Ectodermal cell (in vitro differentiated cells): ENCODE data around the gene MOG.

ENCODE experiments used
- H3K27ac ChIP-seq: 2 replicates; pipeline ENCODE4 v1.7.0; 2013; ENCODE audit warnings: mild to moderate bottlenecking, low read depth, low read length; ENCODE audit not compliant: insufficient read depth, poor library complexity, severe bottlenecking
- H3K27me3 ChIP-seq: 2 replicates; pipeline ENCODE4 v1.7.0; 2013; ENCODE audit warnings: mild to moderate bottlenecking, low read length; ENCODE audit not compliant: insufficient read depth, control insufficient read depth, poor library complexity, severe bottlenecking
- H3K36me3 ChIP-seq: one replicate; pipeline ENCODE4 v1.7.0; 2013; ENCODE audit warnings: low read length; ENCODE audit not compliant: control insufficient read depth, insufficient read depth
- H3K4me1 ChIP-seq: one replicate; pipeline ENCODE4 v1.7.0; 2013; ENCODE audit warnings: low read length; ENCODE audit not compliant: control insufficient read depth, insufficient read depth
- H3K4me3 ChIP-seq: 2 replicates; pipeline ENCODE4 v1.7.0; 2013; ENCODE audit warnings: low read depth, low read length, control low read depth; ENCODE audit not compliant: insufficient read depth
- H3K9me3 ChIP-seq: 2 replicates; pipeline ENCODE4 v1.7.0; 2013; ENCODE audit warnings: mild to moderate bottlenecking, low read length, moderate library complexity; ENCODE audit not compliant: control insufficient read depth
- WGBS, 2 experiments: methylation state at CpG; one replicate each; pipeline ENCODE4 v1.1.7; 2013; ENCODE audit warnings: missing lambda C conversion rate in 2 of 2; 5-methylcytosine and 5-hydroxymethylcytosine counted together

Gene MOG

GRCh38 chr6:29674008-29674407 lies 17.1 kb downstream of the MOG start:
- Histone ChIP-seq H3K36me3 (no peaks in the 10 kb centered on the region), H3K4me1 (no peaks in the 10 kb centered on the region), H3K27ac (no peak overlapping the region), H3K27me3 (no peaks in the 10 kb centered on the region), H3K4me3 (no peak overlapping the region), H3K9me3 (no peaks in the 10 kb centered on the region)
- 93 to 98% methylated on average over 3 to 5 of the region's 5 CpGs for WGBS, 2 experiments

DNA sequence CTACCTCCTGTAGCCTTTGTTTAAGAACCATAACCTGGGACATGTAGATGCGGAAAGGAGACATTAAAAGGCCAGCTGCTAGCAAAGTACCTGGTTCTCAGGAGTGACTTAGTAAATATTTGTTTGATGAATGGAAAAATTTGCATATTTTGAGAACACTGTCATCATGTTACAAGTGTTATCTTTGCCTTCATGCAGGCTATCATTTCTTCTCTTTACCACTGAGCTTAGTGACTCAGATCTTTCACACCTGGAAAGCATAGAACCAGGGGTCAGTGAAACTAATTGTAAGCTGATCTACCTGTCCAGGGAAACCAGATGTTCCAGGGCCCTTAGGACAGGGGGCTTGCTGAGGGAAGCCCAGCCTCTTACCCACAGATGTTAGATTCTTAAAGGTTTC lies 18.7 kb downstream of the MOG start:
- Histone ChIP-seq H3K4me3 (no peak overlapping the region), H3K36me3 (no peaks in the 10 kb centered on the region), H3K9me3 (no peaks in the 10 kb centered on the region), H3K27me3 (no peaks in the 10 kb centered on the region), H3K27ac (no peak overlapping the region), H3K4me1 (no peaks in the 10 kb centered on the region)
- 91 to 95% methylated on average over 1 of the region's 1 CpG for WGBS, 2 experiments

DNA sequence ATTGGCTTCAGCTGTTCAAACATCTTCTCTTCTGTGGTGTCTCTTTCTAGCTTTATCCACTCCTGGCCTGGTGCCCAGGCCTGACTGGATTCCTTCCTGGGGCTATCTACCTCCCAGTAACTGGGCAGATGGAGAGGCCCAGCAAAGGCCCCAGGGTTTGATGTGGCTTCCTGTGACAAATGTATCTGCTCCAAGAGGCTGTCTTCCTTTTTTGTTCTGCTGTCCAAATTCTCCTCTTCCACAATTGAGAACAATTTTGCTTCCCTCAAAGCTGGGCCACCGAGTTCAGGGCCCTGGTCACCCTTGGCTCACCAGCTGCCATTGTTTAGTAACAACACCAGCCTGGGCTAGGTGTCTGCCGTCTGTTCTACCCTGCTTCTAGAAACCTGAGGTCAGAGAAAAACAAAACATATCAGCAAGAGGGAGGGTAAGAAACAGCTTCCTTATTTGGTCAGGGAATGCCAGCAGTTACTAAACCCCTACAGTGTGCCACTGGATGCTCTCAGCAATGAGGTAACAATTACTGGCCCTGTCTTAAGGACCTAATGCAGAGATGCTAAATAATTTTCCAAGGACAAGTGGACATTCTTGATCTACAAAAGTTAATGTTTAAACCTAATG lies 20.2 kb downstream of the MOG start:
- H3K27me3 ChIP-seq: no peaks in the 10 kb centered on the region
- H3K4me1 ChIP-seq: no peaks in the 10 kb centered on the region
- no peak overlapping the region for H3K27ac ChIP-seq
- no peaks in the 10 kb centered on the region for H3K9me3 ChIP-seq
- WGBS, 2 experiments: 55 to 64% methylated on average over 2 of the region's 2 CpGs
- H3K4me3 ChIP-seq: no peak overlapping the region
- no peaks in the 10 kb centered on the region for H3K36me3 ChIP-seq

GRCh38 chr6:29678114-29678513 lies 21.2 kb downstream of the MOG start:
- Histone ChIP-seq H3K27ac (no peak overlapping the region), H3K9me3 (no peaks in the 10 kb centered on the region), H3K4me1 (no peaks in the 10 kb centered on the region), H3K36me3 (no peaks in the 10 kb centered on the region), H3K27me3 (no peaks in the 10 kb centered on the region), H3K4me3 (no peak overlapping the region)
- WGBS, 2 experiments: 79 to 92% methylated on average over 4 to 5 of the region's 5 CpGs

GRCh38 chr6:29679962-29680361 lies 23.1 kb downstream of the MOG start:
- no peaks in the 10 kb centered on the region for H3K27me3 ChIP-seq
- H3K4me3 ChIP-seq: no peak overlapping the region
- 91 to 94% methylated on average over 13 of the region's 13 CpGs for WGBS, 2 experiments
- H3K36me3 ChIP-seq: no peaks in the 10 kb centered on the region
- H3K4me1 ChIP-seq: no peaks in the 10 kb centered on the region
- no peaks in the 10 kb centered on the region for H3K9me3 ChIP-seq
- H3K27ac ChIP-seq: no peak overlapping the region

DNA sequence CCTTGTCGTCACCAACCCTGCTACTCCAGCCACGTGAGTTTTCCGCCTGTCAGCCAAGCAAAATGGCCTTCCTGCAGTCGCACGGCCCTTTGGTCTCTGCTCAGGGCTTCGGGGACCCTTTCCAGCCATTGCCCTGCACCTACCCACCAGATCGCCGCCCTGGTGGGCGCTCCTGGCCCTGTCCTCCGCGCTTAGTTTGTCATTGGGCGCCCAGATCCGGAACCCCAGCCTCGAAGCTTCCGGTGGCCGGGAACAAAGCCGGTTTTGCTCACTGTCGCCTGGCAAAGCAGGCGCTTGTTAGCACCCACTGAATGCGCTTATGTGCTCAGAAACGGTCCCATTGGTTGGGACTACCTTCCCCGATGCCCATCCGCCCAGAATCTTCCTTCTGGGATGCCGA lies 23.5 kb downstream of the MOG start:
- H3K4me1 ChIP-seq: no peaks in the 10 kb centered on the region
- H3K27me3 ChIP-seq: no peaks in the 10 kb centered on the region
- 96 to 97% methylated on average over 24 of the region's 24 CpGs for WGBS, 2 experiments
- no peaks in the 10 kb centered on the region for H3K36me3 ChIP-seq
- H3K9me3 ChIP-seq: no peaks in the 10 kb centered on the region
- H3K27ac ChIP-seq: no peak overlapping the region
- no peak overlapping the region for H3K4me3 ChIP-seq

DNA sequence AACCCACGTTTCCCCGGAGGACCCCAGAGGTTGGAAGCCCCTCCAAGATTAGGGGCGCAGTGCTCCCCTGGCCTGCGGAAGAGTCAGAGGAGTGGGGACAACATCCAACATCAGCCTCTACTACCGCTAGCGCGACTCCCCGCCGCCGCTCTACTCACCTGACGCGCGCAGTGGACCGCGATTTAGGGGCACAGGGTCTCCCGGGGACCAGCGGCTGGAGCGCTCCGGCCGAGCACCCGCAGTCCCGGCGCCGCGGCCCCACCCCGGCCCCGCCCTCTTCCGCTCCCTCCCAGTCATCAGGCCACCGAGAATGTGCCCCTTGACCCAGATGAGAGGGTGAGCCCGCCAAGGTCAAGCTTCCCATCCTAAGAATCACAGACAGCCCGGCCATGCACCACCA lies 24.0 kb downstream of the MOG start, which contains the start of gene ZFP57:
Gene ZFP57, minus strand, starts transcription at position 249 of the 400 bp plus-strand sequence. CDS start 4,149 bp downstream, outside the sequence.
- no peak within 1 kb of the TSS for H3K4me3 ChIP-seq
- H3K4me1 ChIP-seq: no peaks in the 10 kb centered on the region
- H3K36me3 ChIP-seq: no peaks in the 10 kb centered on the region
- no peaks in the 10 kb centered on the region for H3K27me3 ChIP-seq
- no peaks in the 10 kb centered on the region for H3K9me3 ChIP-seq
- 96% methylated on average over 31 of the region's 31 CpGs for WGBS, 2 experiments
- no peak within 1 kb of the TSS for H3K27ac ChIP-seq

DNA sequence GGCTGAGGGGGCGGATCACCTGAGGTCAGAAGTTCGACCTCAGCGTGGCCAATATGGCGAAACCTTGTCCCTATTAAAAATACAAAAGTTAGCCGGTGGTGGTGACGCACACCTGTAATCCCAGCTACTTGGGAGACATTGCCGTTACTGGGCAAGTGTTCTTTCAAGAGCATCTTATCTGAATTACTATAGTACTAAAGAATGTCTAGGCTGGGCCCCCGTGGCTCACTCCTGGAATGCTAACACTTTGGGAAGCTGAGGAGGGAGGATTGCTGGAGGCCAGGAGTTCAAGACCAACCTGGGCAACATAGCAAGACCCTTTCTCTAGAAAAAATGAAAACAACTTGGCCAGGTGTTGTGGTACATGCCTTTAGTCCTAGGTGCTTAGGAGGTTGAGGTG lies 24.9 kb downstream of the MOG start:
- no peak overlapping the region for H3K27ac ChIP-seq
- no peaks in the 10 kb centered on the region for H3K4me1 ChIP-seq
- WGBS, 2 experiments: 91 to 96% methylated on average over 8 of the region's 8 CpGs
- H3K9me3 ChIP-seq: no peaks in the 10 kb centered on the region
- no peak overlapping the region for H3K4me3 ChIP-seq
- no peaks in the 10 kb centered on the region for H3K36me3 ChIP-seq
- no peaks in the 10 kb centered on the region for H3K27me3 ChIP-seq

- 72 to 74% methylated on average over 15 of the region's 15 CpGs for WGBS, 2 experiments
- H3K9me3 ChIP-seq: no peaks in the 10 kb centered on the region
- H3K4me1 ChIP-seq: no peaks in the 10 kb centered on the region
- H3K27ac ChIP-seq: no peak overlapping the region
- H3K27me3 ChIP-seq: no peaks in the 10 kb centered on the region
- H3K36me3 ChIP-seq: no peaks in the 10 kb centered on the region
- no peak overlapping the region for H3K4me3 ChIP-seq
Measured at GRCh38 chr6:29685718-29686326, 28.9 kb downstream of the MOG start.

GRCh38 chr6:29694637-29695036 lies 37.7 kb downstream of the MOG start:
- WGBS, 2 experiments: 80 to 94% methylated on average over 3 of the region's 3 CpGs
- no peak overlapping the region for H3K27ac ChIP-seq
- no peaks in the 10 kb centered on the region for H3K36me3 ChIP-seq
- no peaks in the 10 kb centered on the region for H3K9me3 ChIP-seq
- no peak overlapping the region for H3K4me3 ChIP-seq
- H3K27me3 ChIP-seq: no peaks in the 10 kb centered on the region
- no peaks in the 10 kb centered on the region for H3K4me1 ChIP-seq
